ENCODE measurements around the gene STOML1.

DNA sequence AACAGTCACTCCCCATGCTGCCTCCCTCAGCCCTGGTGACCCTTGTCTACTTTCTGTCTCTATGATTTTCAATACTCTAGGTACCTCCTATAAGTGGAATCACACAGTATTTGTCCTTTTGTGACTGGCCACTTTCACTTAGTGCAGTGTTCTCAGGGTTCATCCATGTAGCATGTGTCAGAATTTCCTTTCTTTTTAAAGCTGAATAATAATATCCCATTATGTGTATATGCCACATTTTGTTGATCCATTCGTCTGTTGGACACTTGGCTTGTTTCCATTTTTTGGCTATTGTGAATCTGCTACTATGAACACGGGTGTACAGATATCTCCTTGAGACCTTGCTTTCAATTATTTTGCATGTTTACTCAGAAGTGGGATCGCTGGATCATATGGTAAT is 36.6 kb upstream of the STOML1 start:
- TF ChIP-seq, protein P1, sequence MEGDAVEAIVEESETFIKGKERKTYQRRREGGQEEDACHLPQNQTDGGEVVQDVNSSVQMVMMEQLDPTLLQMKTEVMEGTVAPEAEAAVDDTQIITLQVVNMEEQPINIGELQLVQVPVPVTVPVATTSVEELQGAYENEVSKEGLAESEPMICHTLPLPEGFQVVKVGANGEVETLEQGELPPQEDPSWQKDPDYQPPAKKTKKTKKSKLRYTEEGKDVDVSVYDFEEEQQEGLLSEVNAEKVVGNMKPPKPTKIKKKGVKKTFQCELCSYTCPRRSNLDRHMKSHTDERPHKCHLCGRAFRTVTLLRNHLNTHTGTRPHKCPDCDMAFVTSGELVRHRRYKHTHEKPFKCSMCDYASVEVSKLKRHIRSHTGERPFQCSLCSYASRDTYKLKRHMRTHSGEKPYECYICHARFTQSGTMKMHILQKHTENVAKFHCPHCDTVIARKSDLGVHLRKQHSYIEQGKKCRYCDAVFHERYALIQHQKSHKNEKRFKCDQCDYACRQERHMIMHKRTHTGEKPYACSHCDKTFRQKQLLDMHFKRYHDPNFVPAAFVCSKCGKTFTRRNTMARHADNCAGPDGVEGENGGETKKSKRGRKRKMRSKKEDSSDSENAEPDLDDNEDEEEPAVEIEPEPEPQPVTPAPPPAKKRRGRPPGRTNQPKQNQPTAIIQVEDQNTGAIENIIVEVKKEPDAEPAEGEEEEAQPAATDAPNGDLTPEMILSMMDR (conservative IDR thresholded peaks at IDR 0.05; ENCODE audit: low read length) = no peak
- TF ChIP-seq EZH2phosphoT487 (IDR thresholded peaks at IDR 0.05; ENCODE audit: borderline replicate concordance) = no peak
